AG10803 (cell line): ENCODE results near the gene CSNK2A1.

ENCODE experiments used
- DNase-seq: peaks from one replicate; pipeline ENCODE4 v3.0.0; 2010; ENCODE audit warnings: low read depth
- H3K4me3 ChIP-seq: 2 replicates; pipeline ENCODE4 v1.5.1; 2011; ENCODE audit warnings: mild to moderate bottlenecking, low read length, control low read depth
- TF ChIP-seq, protein P1 (sequence below): conservative IDR thresholded peaks from 2 replicates; pipeline ENCODE4 v1.5.1; 2011; ENCODE audit warnings: mild to moderate bottlenecking, low read length, control low read depth, inconsistent platforms

Gene CSNK2A1

DNA sequence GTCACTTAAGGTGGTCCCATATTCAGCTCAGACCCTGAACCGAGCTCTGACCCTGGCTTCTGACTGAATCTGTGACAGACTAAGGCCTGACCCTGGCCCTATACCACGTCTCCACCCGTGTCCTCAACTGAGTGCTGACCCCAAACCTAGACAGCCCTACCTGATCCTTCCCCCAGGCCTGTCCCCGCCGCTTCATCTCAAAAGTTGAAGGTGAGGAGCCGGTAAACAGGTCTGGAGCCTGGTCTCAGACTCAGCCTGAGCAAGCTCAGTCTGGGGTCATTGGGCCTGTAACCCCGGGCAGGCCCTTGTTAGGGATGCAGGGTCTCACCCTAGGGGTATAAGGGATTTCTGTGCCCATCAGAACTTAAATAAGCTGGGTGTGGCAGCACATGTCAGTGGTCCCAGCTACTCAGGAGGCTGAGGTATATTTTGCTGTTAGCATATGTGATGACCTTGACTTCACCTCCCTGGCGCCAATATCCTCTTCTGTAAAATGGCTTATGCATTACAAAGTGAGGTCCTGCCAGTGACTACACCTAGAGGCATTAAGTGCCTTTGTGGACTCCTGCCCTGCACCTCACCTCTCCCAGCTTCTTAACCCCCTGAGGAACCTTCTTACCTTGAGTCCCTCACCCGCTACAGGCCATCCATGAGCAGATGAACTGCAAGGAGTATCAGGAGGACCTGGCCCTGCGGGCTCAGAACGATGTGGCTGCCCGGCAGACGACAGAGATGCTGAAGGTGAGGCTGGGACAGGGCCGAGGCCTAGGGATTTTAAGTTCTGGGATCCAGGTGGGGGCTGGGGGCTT, 115.5 kb downstream of the CSNK2A1 start:
- DNase-seq = no peak
- TF ChIP-seq, protein P1, sequence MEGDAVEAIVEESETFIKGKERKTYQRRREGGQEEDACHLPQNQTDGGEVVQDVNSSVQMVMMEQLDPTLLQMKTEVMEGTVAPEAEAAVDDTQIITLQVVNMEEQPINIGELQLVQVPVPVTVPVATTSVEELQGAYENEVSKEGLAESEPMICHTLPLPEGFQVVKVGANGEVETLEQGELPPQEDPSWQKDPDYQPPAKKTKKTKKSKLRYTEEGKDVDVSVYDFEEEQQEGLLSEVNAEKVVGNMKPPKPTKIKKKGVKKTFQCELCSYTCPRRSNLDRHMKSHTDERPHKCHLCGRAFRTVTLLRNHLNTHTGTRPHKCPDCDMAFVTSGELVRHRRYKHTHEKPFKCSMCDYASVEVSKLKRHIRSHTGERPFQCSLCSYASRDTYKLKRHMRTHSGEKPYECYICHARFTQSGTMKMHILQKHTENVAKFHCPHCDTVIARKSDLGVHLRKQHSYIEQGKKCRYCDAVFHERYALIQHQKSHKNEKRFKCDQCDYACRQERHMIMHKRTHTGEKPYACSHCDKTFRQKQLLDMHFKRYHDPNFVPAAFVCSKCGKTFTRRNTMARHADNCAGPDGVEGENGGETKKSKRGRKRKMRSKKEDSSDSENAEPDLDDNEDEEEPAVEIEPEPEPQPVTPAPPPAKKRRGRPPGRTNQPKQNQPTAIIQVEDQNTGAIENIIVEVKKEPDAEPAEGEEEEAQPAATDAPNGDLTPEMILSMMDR = no peak
- H3K4me3 ChIP-seq = no peak overlapping the region

DNA sequence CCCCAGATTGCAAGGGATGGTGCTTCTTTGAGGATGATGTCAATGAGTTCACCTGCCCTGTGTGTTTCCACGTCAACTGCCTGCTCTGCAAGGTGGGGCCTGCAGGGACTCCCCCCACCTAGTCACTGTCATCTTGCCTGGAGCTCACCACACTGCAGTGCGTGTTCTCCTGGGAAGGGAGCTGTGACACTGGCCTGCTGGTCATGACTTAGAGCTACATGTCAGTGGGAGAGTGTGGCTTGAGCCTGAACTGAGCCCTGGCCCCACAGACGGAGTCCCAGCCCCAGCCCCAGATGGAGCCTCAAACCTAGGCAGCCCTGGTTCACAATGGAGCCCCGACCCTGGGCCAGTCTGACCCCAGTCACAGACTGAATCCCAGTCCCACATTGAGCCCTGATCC, 116.2 kb downstream of the CSNK2A1 start:
- no peak for DNase-seq
- TF ChIP-seq, protein P1 = no peak
- H3K4me3 ChIP-seq = no peak overlapping the region

DNA sequence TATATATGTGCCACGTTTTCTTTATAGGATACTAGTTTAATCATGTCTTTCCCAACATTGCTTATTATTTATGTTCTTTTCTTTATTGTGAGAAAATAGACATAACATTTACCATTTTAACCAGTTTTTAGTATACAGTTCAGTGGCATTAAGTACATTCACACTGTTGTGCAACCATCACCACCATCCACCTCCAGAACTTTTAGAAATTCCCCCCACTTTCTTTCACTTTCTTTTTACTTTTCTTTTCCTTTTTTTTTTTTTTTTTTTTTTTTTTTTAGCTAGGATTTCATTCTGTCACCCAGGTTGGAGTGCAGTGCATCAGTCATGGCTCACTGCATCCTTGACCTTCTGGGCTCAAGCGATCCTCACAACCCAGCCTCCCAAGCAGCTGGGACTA, 117.0 kb downstream of the CSNK2A1 start:
- TF ChIP-seq, protein P1 = no peak
- no peak for DNase-seq
- no peak overlapping the region for H3K4me3 ChIP-seq
